Measurements from ENCODE around the gene PRR7.

Gene PRR7

DNA sequence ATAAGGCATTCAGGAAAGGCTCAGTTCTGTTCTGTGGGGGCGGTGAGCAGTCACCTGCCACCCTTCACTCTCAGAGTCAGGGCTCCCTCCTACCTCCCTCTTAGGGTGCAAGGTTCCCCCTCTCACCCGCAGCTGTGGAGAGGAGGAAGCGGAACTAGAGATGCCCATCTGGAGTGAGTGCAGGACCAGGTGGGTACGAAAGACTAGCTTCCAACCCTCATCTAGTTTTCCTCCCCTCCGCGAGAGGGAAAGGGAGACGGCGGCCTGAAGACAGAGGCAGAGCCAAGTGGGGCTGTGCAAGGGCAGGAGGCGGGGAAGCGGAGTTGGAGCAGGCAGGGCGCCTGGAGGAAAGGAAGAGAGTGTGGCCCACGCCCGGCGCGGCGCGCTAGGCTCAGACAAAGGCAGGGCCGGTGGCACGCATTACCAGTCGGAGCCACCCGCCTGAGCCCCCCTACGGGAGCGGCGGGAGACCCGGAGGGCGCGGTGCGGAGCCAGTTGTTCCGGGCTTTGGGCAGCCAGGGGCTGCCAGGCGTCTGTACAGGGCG, 7.3 kb downstream of the PRR7 start:
- DNase-seq, result peak; percentile 62

GRCh38 chr5:177454397-177455035, 7.9 kb downstream of the PRR7 start:
- DNase-seq, result peak; percentile 95

- peak; percentile 91 for DNase-seq
Measured at GRCh38 chr5:177455036-177455660, 8.5 kb downstream of the PRR7 start.

DNA sequence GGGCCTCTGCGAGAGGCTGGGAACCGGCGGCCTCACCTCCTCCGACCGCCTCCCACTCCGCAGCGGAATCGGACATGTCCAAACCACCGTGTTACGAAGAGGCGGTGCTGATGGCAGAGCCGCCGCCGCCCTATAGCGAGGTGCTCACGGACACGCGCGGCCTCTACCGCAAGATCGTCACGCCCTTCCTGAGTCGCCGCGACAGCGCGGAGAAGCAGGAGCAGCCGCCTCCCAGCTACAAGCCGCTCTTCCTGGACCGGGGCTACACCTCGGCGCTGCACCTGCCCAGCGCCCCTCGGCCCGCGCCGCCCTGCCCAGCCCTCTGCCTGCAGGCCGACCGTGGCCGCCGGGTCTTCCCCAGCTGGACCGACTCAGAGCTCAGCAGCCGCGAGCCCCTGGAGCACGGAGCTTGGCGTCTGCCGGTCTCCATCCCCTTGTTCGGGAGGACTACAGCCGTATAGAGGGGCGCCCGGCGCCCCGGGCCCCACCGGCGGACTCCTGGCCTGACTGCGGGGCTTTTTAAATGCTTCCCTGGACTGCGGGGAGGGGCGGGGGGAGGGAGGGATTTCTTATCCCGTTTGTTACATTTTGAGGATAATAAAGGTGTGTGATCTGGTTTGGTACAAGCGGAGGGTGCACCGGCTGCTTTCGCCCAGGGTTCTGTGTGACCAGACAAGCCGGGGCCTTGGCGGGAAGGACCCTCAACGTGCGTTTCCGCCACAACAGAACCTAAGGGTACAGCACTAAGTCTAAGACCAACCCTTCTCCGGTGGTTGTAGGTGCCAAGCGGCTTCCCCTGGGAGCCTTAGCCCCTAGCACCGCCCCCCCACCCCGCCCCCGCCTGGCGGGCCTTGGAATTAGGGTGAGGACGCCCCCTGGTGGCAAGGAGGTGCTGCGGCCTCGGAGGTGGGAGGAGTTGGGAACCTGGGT, 9.3 kb downstream of the PRR7 start:
- peak; percentile 89 for DNase-seq

DNA sequence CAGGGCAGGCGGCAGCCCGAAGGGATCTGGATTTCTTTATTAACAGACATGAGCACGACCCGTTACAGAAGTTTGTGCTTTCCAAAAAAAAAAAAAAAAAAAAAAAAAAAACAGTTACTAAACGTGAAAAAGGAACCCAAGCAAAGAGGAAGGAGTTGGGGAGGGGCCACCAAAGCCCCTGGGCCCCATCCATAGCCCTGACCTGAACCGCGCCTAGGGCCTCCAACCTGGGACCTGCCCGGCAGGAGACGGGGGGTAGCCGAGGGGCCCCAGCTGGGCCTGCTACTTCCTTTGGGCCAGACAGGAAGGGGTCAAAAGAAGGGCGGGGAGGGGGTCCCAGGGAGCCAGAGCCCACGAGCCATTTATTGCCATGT, 10.0 kb downstream of the PRR7 start:
- no peak for DNase-seq

DNA sequence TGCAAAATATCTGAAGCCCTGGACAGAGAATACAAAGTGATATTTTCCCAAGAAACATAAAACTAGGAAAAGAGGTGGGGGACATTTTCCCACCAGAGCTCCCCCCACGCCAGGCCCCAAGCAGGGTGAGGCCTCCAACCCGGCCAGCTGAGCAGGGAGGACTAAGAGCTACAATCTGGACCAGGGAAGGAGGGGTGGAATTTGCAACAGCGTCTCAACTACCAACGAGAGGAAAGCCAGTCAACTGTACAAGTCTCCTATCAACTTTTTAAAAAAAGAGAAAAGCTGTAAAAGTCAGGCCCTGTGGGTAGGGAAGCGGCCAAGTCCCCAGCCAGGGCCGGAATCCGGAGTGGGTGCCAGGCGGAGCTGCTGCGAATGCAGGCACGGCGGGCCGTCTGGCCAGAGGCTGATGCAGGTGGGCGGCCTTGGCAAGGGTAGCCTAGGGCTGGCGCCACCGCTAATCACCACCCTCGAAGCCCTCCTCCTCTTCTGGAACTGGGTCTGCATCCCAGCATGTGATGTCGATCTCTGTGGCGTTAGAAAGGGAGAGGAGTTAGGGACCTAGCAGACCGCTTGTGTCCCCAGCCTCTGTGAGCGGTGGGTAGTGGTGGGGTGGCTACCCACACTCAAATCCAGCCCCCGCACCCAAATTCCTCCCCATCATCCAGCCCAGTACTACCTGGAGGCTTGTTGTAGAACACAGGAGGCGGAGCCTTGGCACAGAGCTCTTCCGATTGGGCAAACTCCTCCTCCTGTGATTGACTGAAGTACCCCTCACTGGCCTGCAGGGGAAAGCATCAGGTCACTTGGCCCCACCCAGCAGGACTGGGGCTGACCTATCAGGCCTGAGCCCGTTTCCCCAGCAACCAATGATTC, 10.6 kb downstream of the PRR7 start:
- DNase-seq, result peak; percentile 88

DNA sequence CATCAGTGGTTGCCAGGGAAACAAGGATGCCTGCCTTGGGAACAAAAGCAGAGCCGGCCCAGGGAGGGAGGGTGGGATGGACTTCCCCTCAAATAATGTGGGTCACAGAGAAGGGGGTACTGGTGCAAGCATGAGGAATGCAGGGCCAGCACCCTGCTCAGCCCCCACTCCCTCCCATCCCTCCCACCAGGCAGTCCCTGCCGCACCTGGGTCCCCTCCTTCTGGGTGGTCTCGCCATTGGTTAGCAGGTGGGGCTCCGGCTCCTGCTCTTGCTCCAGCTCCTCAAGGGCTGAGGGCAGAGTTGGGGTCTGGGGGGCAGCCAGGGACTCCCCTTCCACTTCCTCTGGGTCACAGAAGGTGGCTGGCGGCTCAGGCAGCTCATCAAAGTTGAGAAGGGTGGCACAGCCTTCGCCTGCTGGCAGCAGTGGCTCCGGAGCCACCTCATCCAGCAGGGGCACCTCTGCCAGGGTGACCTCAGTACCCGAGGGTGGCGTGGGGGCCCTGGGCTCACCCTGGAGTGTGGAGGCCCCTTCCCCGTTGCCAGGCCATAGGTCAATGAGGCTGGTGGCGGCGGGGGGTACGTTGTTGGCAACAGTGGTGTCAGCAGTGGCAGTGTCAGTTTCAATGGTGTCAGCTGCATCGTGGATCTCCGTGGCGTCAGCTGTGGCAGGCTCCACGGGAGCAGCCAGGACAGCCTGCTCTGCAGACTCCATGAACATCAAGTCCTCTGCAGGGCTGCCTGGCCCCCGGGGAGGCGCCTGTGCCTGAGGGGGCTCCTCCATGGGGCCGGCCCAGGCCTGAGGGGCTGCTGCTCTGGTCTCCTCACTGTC, 11.5 kb downstream of the PRR7 start:
- DNase-seq, result no peak

GRCh38 chr5:177458912-177459350, 12.3 kb downstream of the PRR7 start:
- DNase-seq, result no peak

- no peak for DNase-seq
Measured at GRCh38 chr5:177459357-177459756, 12.7 kb downstream of the PRR7 start.

DNA sequence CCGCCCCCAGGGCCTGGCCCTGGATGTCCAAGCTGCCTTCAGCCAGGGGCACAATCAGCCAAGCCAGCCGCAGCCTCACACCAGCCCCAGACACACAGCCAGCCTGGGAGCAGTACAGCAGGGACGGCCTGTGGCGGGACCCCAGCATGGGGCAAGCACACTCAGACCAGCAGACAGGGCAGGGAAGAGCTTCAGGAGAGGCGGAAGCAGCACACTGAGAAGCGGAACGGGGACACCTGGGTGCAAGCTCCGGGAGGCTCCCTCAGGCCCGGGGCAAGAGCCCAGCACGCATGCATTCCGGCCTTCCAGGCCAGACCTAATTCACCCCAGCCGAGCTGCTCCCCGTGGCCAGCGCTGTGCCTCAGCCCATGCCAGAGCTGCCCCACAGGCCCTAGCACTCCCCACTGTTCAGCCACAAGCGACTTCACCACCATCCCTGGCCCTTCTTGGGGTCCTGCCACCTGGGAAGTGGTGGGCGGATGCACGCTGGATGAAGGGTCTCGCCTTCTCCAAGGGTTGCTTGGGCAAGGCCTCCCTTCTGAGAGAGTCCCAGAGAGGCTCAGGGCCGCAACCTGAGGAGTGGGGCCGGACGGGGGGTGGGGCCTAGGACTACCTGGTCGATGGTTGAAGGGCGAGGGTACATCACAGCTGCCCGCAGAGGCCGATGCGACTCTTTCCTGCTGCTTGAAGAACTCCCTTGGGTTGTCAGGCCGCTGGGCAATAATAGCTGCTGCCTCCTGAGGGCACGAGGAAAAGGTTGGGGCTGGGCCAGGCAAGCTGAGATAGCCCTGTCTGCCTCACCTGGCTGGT, 13.4 kb downstream of the PRR7 start:
- DNase-seq, result no peak

- peak; percentile 57 for DNase-seq
Measured at GRCh38 chr5:177462021-177462670, 15.5 kb downstream of the PRR7 start.

DNA sequence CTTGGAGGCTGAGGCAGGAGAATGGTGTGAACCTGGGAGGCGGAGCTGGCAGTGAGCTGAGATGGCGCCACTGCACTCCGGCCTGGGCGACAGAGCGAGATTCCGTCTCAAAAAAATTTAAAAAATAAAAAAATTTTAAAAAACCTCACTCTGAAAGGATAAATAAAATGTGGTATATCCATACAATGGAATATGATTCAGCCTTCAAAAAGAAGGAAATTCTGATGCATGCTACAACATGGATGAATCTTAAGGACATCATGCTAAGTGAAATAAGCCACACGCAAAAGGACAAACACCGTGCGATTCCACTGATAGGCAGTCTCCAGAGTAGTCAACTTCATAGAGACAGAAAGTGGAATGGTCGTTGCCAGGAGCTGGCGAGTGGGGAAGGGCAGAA, 18.4 kb downstream of the PRR7 start:
- DNase-seq, result no peak

DNA sequence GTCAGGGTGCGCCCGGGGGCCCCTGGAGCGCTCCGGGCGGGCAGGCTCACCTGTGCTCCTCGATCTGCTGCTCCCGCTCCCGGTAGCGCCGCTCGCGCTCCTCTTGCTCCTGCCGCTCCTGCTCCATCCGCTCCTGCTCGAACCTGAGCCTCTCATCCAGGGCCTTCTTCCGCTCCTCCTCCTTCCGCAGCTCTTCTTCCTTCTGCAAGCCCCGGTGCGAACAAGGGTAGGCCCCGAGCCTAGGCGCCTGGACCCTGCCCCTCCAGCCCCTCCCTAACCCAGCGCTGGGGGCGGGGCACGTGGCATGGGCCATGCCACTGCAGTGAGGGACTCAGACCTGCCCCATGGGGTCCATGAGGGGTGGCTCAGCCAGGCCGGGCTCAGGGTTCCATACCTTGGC, 20.2 kb downstream of the PRR7 start:
- no peak for DNase-seq

DNA sequence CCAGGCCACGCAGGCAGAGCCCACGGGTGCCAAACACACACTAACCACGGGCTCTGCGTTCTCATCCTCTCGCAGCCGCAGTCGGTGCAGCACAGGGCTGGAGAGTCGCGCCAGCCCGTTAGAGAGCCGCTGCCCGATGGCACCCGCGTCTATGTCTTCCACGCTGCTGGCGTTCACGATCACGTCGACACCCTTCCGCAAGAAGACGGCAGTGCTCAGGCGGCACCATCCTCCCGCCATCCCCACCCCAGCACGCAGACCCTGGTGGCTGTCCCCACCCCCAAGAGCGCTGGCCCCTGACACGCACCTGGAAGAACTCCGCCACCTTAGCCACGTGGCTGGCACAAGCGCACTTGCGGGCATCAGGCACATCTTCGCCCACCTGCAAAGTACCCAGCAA, 20.8 kb downstream of the PRR7 start:
- DNase-seq, result no peak

DNA sequence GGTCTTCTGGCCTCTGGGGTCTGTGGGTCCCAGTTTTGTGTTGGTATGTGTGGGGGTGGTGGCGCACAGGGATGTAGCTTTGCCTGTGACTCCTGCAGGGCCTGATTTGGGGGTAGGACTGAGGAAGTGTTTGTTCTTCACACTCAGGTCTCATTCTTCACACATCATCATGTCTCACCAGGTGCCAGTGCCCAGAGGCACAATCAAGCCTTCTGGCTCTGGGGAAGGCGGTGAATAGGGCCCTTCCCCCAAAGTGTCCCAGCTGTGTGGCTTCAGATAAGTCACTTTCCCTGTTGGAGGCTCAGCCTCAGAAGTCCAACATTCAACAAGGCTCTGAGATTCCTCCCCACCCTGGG, 21.7 kb downstream of the PRR7 start:
- no peak for DNase-seq

GRCh38 chr5:177468685-177469628, 22.3 kb downstream of the PRR7 start:
- DNase-seq, result no peak

DNA sequence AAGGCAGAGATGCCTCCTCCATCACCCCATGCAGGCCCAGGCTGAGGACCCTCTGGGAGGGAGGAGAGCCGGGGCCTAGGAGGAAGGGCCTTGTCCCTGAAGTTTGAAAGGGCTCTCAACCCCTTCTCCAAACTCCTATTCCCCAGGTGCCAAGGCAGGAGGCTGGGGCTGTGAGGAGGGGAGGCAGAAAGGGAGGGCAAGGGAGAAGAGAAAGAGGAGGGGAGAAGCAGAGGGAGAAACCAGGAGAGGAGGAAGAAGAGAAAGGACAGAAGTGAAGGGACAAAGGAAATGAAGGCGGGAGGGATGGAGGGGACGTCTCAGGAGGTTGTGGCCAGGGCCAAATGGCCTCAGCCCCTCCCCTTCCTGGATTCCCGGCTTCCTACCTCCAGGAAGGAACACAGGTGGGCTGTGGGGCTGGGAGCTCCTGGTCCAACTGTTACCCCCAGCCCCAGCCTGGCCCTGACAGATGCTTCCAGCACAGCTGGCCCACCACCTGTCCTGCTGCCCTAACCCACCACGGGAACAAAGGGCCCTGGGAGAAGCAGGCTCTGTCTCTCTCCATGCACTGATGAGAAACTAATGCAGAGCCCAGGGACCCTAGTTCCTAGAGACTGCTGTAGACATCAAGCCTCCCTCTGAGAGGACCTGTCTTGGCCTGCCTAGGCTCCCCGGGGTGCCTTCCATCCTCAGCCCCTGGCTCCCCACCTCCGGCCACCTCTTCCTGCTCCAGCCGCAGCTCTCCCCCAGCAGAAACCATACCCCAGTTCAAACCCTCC, 23.3 kb downstream of the PRR7 start:
- no peak for DNase-seq

Data from CD4-positive, alpha-beta T cell treated with Interferon gamma for 1 hour (primary cell).